ENCODE results near the gene NRG3. TPM values are rescaled to one million over a fixed set of nuclear protein-coding genes. Genes with fewer than 3 reads are reported as not detected.

The NRG3 gene
- total RNA-seq, 1 donor from 2014 or later: 1.6 TPM

GRCh38 chr10:83007510-83007909 lies 1132.5 kb downstream of the NRG3 start:
- TF ChIP-seq CTCF (IDR thresholded peaks at IDR 0.05): no peak
- no peaks in the 10 kb centered on the region for H3K9me3 ChIP-seq
- H3K36me3 ChIP-seq: no peaks in the 10 kb centered on the region
- DNase-seq (ENCODE audit: low spot score in 2 of 2): no peak
- intact Hi-C loops (cut with DNase I): no loop called here
- H3K4me3 ChIP-seq: no peak overlapping the region
- H3K27me3 ChIP-seq: no peaks in the 10 kb centered on the region
- H3K4me1 ChIP-seq: no peaks in the 10 kb centered on the region
- H3K27ac ChIP-seq: no peak overlapping the region

GRCh38 chr10:83012866-83013265 lies 1137.9 kb downstream of the NRG3 start:
- Histone ChIP-seq H3K27me3 (no peaks in the 10 kb centered on the region), H3K4me3 (no peak overlapping the region), H3K4me1 (no peaks in the 10 kb centered on the region), H3K27ac (no peak overlapping the region), H3K36me3 (no peaks in the 10 kb centered on the region), H3K9me3 (no peaks in the 10 kb centered on the region)
- no peak for TF ChIP-seq CTCF (IDR thresholded peaks at IDR 0.05)
- DNase-seq (ENCODE audit: low spot score in 2 of 2): no peak
- intact Hi-C loops (cut with DNase I): no loop called here

- H3K36me3 ChIP-seq: no peaks in the 10 kb centered on the region
- H3K9me3 ChIP-seq: no peaks in the 10 kb centered on the region
- TF ChIP-seq CTCF (IDR thresholded peaks at IDR 0.05): no peak
- DNase-seq (ENCODE audit: low spot score in 2 of 2): no peak
- no peak overlapping the region for H3K4me3 ChIP-seq
- H3K4me1 ChIP-seq: no peaks in the 10 kb centered on the region
- H3K27me3 ChIP-seq: no peaks in the 10 kb centered on the region
- H3K27ac ChIP-seq: no peak overlapping the region
- intact Hi-C loops (cut with DNase I): no loop called here
Observed at GRCh38 chr10:83017076-83017867, 1142.3 kb downstream of the NRG3 start.

DNA sequence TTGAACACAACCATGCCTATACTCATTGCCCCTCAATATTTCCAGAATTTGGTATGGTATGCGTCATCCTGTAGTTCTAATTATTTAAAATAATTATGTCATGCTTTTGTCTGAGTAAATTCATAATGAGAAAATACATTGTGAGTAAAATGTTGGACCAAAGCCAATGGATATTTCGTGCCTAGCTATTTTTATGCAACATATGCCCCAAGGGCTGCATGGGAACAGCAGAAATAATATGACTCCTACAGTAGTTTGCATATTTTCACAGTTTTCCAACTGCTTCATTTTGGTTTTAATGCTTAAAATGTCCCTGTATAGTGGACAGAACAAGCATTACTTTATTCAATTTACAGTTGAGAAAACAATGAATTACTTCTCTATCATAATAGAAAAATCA lies 1148.7 kb downstream of the NRG3 start:
- TF ChIP-seq CTCF (IDR thresholded peaks at IDR 0.05): no peak
- no peak for DNase-seq (ENCODE audit: low spot score in 2 of 2)
- no peak overlapping the region for H3K27ac ChIP-seq
- H3K9me3 ChIP-seq: no peaks in the 10 kb centered on the region
- no peaks in the 10 kb centered on the region for H3K4me1 ChIP-seq
- no peaks in the 10 kb centered on the region for H3K36me3 ChIP-seq
- intact Hi-C loops (cut with DNase I): no loop called here
- H3K27me3 ChIP-seq: no peaks in the 10 kb centered on the region
- H3K4me3 ChIP-seq: no peak overlapping the region
